Vagina (tissue), 2 donors: ENCODE data around the gene PTGDS.

Experiments used
- CTCF ChIP-seq, 3 experiments: fragments of 450-650 bp in 2 of 3; fragments of 200-600 bp in 1 of 3; sonication (generic) in 1 of 3; IDR thresholded peaks; one replicate each; pipeline ENCODE4 v1.5.1; 2017 to 2019; ENCODE audit warnings: antibody characterized with exemption in 3 of 3, mild to moderate bottlenecking in 2 of 3, moderate library complexity in 2 of 3
- POLR2A ChIP-seq, 2 donors: fragments of 450-650 bp; IDR thresholded peaks; one replicate each; pipeline ENCODE4 v1.6.1; 2017; ENCODE audit warnings: antibody characterized with exemption in 2 of 2, mild to moderate bottlenecking in 2 of 2, moderate library complexity in 2 of 2

- no peak for TF ChIP-seq POLR2A (IDR thresholded peaks at IDR 0.05)
- no peak for TF ChIP-seq CTCF (IDR thresholded peaks at IDR 0.05)
Observed at GRCh38 chr9:137030538-137031527, 53.5 kb downstream of the PTGDS start.
